Panc1 (cell line): ENCODE measurements around the gene GJC2.

Source experiments
- CTCF ChIP-seq: fragments of 450-650 bp; IDR thresholded peaks from 2 replicates; pipeline ENCODE4 v1.5.1; 2017; ENCODE audit warnings: mild to moderate bottlenecking
- POLR2AphosphoS5 ChIP-seq: IDR thresholded peaks from 2 replicates; pipeline ENCODE4 v1.6.1; 2012; ENCODE audit warnings: mild to moderate bottlenecking, low read depth, low read length, moderate library complexity
- TCF7L2 ChIP-seq: IDR thresholded peaks from 2 replicates; pipeline ENCODE4 v1.6.1; 2011; ENCODE audit warnings: mild to moderate bottlenecking, low read depth, low read length, inconsistent platforms

GRCh38 chr1:228118040-228118439 lies 31.7 kb upstream of the GJC2 start:
- TF ChIP-seq CTCF = no peak
- no peak for TF ChIP-seq POLR2AphosphoS5
- TF ChIP-seq TCF7L2 = no peak
